RWPE2 (cell line): ENCODE results near the gene CACNB1.

Experiments
- ATAC-seq: fragments of 200-7000 bp; cut with Tn5 transposase; 3 replicates; pipeline ENCODE4 v1.9.1; 2021; ENCODE audit warnings: low read depth
- DNase-seq: peaks from one replicate; pipeline ENCODE4 v3.0.0-alpha.2; 2020; ENCODE audit warnings: low spot score
- H3K27ac ChIP-seq: fragments of 450-650 bp; 2 replicates; pipeline ENCODE4 v1.5.1; 2017; ENCODE audit warnings: mild to moderate bottlenecking; ENCODE audit not compliant: poor library complexity, severe bottlenecking
- H3K27me3 ChIP-seq: fragments of 250-450 bp; sonication (Bioruptor Pico); 2 replicates; pipeline ENCODE4 v1.5.1; 2021; ENCODE audit warnings: mild to moderate bottlenecking, moderate library complexity; ENCODE audit not compliant: insufficient read depth, poor library complexity, severe bottlenecking
- H3K36me3 ChIP-seq: fragments of 250-450 bp; sonication (Bioruptor Pico); 2 replicates; pipeline ENCODE4 v1.5.1; 2020; ENCODE audit warnings: low read depth, mild to moderate bottlenecking, moderate library complexity
- H3K4me1 ChIP-seq: fragments of 250-450 bp; sonication (Bioruptor Pico); 2 replicates; pipeline ENCODE4 v1.5.1; 2021; ENCODE audit warnings: mild to moderate bottlenecking, moderate library complexity; ENCODE audit not compliant: insufficient read depth, poor library complexity, severe bottlenecking
- H3K4me3 ChIP-seq: fragments of 250-450 bp; sonication (Bioruptor Pico); 2 replicates; pipeline ENCODE4 v1.5.1; 2021; ENCODE audit warnings: mild to moderate bottlenecking, moderate library complexity; ENCODE audit not compliant: severe bottlenecking
- H3K9me3 ChIP-seq: fragments of 250-450 bp; sonication (Bioruptor Pico); 2 replicates; pipeline ENCODE4 v1.5.1; 2021; ENCODE audit warnings: mild to moderate bottlenecking, moderate library complexity; ENCODE audit not compliant: severe bottlenecking
- CTCF ChIP-seq: fragments of 450-650 bp; IDR thresholded peaks from one replicate; pipeline ENCODE4 v1.5.1; 2017; ENCODE audit warnings: mild to moderate bottlenecking, moderate library complexity; ENCODE audit not compliant: poor library complexity, severe bottlenecking

CACNB1 gene

GRCh38 chr17:39225959-39226683 lies 28.7 kb upstream of the CACNB1 start:
- H3K4me3 ChIP-seq, result peak overlapping the region; percentile 21
- no peak for DNase-seq

GRCh38 chr17:39225308-39225958 lies 28.0 kb upstream of the CACNB1 start, which contains the start of gene STAC2:
TSS of gene STAC2 (minus strand) at chr17:39225945. CDS start at chr17:39225502, 443 bp downstream.
- peak within 1 kb of the TSS; percentile 21 for H3K4me3 ChIP-seq
- H3K4me1 ChIP-seq, result peaks cover 5% of the 10 kb centered on the region
- H3K36me3 ChIP-seq, result no peaks in the 10 kb centered on the region
- H3K27me3 ChIP-seq, result peaks cover 11% of the 10 kb centered on the region
- TF ChIP-seq CTCF, result no peak
- DNase-seq (no peak), ATAC-seq (no peak; the same call in 2 of the 3 replicates)
- H3K9me3 ChIP-seq, result no peaks in the 10 kb centered on the region
- no peak within 1 kb of the TSS for H3K27ac ChIP-seq

More at GRCh38 chr17:39225959-39226683, 28.7 kb upstream of the CACNB1 start:
- no peaks in the 10 kb centered on the region for H3K36me3 ChIP-seq
- no peaks in the 10 kb centered on the region for H3K9me3 ChIP-seq
- H3K4me1 ChIP-seq, result peaks cover 5% of the 10 kb centered on the region
- peaks cover 11% of the 10 kb centered on the region for H3K27me3 ChIP-seq
- no peak overlapping the region for H3K27ac ChIP-seq
- no peak for TF ChIP-seq CTCF
- ATAC-seq, result peak; percentile 51

- H3K27ac ChIP-seq, result no peak overlapping the region
- peaks cover 5% of the 10 kb centered on the region for H3K4me1 ChIP-seq
- DNase-seq (no peak), ATAC-seq (no peak)
- H3K9me3 ChIP-seq, result no peaks in the 10 kb centered on the region
- H3K36me3 ChIP-seq, result no peaks in the 10 kb centered on the region
- H3K4me3 ChIP-seq, result no peak overlapping the region
- H3K27me3 ChIP-seq, result peaks cover 11% of the 10 kb centered on the region
- TF ChIP-seq CTCF, result no peak
Measured at GRCh38 chr17:39224778-39225307, 27.4 kb upstream of the CACNB1 start.

GRCh38 chr17:39223907-39224777 lies 26.7 kb upstream of the CACNB1 start:
- Histone ChIP-seq H3K4me3 (no peak overlapping the region), H3K9me3 (no peaks in the 10 kb centered on the region), H3K27me3 (peaks cover 11% of the 10 kb centered on the region), H3K4me1 (no peaks in the 10 kb centered on the region), H3K27ac (no peak overlapping the region), H3K36me3 (no peaks in the 10 kb centered on the region)
- DNase-seq (no peak), ATAC-seq (peak; percentile 7; the same call in 1 of the 3 replicates)
- no peak for TF ChIP-seq CTCF
